Ectodermal cell (in vitro differentiated cells): ENCODE data around the gene UBR4.
"Not testable (repeated sequence)": the region's sequence is repeated elsewhere in the genome, so short reads cannot be mapped to it uniquely, and the experiment has no call there.

Experiments
- H3K27ac ChIP-seq: 2 replicates; pipeline ENCODE4 v1.7.0; 2013; ENCODE audit warnings: mild to moderate bottlenecking, low read depth, low read length; ENCODE audit not compliant: insufficient read depth, poor library complexity, severe bottlenecking
- H3K27me3 ChIP-seq: 2 replicates; pipeline ENCODE4 v1.7.0; 2013; ENCODE audit warnings: mild to moderate bottlenecking, low read length; ENCODE audit not compliant: insufficient read depth, control insufficient read depth, poor library complexity, severe bottlenecking
- H3K36me3 ChIP-seq: one replicate; pipeline ENCODE4 v1.7.0; 2013; ENCODE audit warnings: low read length; ENCODE audit not compliant: control insufficient read depth, insufficient read depth
- H3K4me1 ChIP-seq: one replicate; pipeline ENCODE4 v1.7.0; 2013; ENCODE audit warnings: low read length; ENCODE audit not compliant: control insufficient read depth, insufficient read depth
- H3K4me3 ChIP-seq: 2 replicates; pipeline ENCODE4 v1.7.0; 2013; ENCODE audit warnings: low read depth, low read length, control low read depth; ENCODE audit not compliant: insufficient read depth
- H3K9me3 ChIP-seq: 2 replicates; pipeline ENCODE4 v1.7.0; 2013; ENCODE audit warnings: mild to moderate bottlenecking, low read length, moderate library complexity; ENCODE audit not compliant: control insufficient read depth
- WGBS, 2 experiments: methylation state at CpG; one replicate each; pipeline ENCODE4 v1.1.7; 2013; ENCODE audit warnings: missing lambda C conversion rate in 2 of 2; 5-methylcytosine and 5-hydroxymethylcytosine counted together

UBR4 gene

DNA sequence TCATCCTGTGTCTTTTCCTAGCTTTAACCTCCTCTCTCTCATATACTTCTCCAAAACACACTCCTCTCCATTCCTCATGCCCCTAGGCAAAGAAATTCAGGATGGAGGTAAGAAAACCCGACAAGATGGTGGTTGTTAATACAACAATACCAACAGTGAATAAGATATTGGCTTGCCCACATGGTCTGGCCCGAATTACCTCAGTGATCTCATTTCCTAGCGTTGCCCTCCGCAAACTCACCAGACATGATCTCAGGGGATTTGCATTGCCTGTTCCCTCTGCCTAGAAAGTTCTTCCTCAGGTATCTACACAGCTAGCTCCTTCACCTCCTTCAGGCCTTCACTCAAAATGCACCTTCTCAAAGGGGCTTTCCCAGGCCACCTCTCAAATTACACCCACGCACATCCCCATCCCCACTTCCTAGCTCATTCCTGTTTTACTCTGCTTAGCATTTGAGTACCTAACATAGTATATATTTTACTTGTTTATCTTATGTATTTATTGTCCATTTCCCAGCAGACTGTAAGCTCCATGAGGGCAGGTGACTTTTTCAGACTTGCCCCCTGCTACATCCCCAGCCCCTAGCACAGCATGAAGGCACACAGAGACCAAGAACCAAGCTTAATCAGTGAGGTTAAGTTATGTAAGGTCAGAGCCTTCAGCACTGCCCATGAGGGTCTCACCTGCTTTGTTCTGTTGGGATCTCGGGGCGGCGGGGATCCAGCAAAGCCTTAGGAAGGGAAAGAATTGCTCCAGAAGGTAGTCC, 10.2 kb upstream of the UBR4 start:
- Histone ChIP-seq H3K4me1 (no peaks in the 10 kb centered on the region), H3K27ac (no peak overlapping the region), H3K27me3 (no peaks in the 10 kb centered on the region), H3K4me3 (no peak overlapping the region), H3K36me3 (peaks cover 40% of the 10 kb centered on the region), H3K9me3 (no peaks in the 10 kb centered on the region)
- WGBS, 2 experiments = 94 to 97% methylated on average over 8 of the region's 8 CpGs

DNA sequence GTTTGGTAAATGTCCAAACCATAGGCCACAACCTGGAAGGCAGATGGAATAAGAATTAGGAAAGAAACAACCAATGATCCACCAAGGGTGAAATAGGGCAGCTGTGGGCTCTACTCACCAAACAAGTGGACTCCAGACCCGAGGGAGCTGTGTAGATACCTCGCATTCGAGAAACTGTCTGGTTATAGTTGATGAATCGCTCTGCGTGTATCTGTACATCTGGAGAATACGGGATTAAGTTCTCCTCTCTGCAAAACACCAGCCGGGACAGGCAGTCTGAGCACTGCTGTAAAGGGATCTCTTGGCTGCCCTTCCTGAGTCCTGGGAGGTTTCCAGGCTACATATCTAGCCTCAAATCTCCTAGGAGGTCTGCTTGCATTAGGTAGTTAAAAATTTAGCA, 9.4 kb upstream of the UBR4 start:
- WGBS, 2 experiments = 93 to 95% methylated on average over 7 of the region's 7 CpGs
- no peaks in the 10 kb centered on the region for H3K9me3 ChIP-seq
- no peak overlapping the region for H3K4me3 ChIP-seq
- peaks cover 39% of the 10 kb centered on the region for H3K36me3 ChIP-seq
- no peaks in the 10 kb centered on the region for H3K4me1 ChIP-seq
- no peak overlapping the region for H3K27ac ChIP-seq
- no peaks in the 10 kb centered on the region for H3K27me3 ChIP-seq

DNA sequence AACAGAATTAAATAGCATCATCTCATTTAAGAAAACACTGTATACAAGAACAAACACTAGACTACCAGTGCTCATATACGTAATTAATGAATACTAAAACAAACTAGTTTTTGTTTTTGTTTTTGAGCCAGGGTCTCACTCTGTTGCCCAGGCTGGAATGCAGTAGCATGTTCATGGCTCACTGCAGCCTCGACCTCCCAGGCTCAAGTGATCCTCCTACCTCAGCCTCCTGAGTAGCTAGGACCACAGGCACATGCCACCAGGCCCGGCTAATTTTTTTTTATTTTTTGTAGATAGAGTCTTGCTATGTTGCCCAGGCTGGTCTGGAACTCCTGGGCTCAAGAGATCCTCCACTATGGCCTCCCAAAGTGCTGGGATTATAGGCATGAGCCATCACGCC, 6.5 kb upstream of the UBR4 start:
- not testable (repeated sequence) for H3K27ac ChIP-seq, H3K4me3 ChIP-seq, H3K27me3 ChIP-seq, H3K4me1 ChIP-seq, H3K9me3 ChIP-seq
- WGBS, 2 experiments = 89 to 91% methylated on average over 4 of the region's 4 CpGs
- peaks cover 14% of the 10 kb centered on the region for H3K36me3 ChIP-seq

DNA sequence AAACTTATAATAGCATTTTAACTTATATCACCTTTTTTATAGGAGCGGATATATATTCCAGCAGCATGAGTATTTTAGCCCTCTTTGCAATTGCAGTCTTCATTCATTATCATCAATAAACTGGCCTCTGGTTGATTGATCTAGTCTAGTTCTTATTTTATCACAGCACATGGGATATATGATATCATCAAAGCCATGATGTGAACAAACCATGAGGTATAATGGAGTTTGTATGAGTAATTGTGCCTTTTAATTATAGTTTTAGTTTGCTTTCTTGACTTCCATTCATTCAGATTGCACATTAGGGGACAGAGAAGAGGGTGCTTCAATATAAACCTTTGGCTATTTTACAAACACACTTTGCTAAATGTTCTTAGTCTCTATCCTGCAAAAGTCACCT, 3.5 kb upstream of the UBR4 start:
- no peaks in the 10 kb centered on the region for H3K9me3 ChIP-seq

DNA sequence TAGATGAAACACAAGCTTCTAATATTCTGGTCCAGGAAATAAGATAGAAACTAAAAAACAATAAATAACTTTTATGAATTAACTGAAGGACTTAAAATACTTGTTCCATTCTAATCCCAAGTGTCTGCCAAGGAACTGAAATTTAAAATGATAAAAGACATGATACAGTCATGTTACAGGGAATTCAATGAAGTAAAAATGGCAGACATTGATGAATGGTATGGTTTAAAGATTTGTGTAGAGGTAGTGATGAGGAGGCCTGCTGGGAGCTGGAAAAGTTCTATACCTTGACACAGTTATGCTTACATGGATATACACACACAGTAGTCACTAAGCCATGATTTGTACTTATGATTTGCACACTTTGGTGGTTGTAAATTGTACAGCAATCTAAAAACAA, 2.1 kb upstream of the UBR4 start:
- Histone ChIP-seq H3K4me3 (no peak overlapping the region), H3K9me3 (no peaks in the 10 kb centered on the region), H3K27ac (no peak overlapping the region), H3K4me1 (peaks cover 8% of the 10 kb centered on the region), H3K27me3 (no peaks in the 10 kb centered on the region), H3K36me3 (no peaks in the 10 kb centered on the region)

More for the DNA sequence above, 3.5 kb upstream of the UBR4 start:
- Histone ChIP-seq H3K27me3 (no peaks in the 10 kb centered on the region), H3K27ac (no peak overlapping the region), H3K4me1 (peaks cover 8% of the 10 kb centered on the region), H3K4me3 (no peak overlapping the region), H3K36me3 (no peaks in the 10 kb centered on the region)
- WGBS, 2 experiments = 94 to 100% methylated on average over 1 of the region's 1 CpG

DNA sequence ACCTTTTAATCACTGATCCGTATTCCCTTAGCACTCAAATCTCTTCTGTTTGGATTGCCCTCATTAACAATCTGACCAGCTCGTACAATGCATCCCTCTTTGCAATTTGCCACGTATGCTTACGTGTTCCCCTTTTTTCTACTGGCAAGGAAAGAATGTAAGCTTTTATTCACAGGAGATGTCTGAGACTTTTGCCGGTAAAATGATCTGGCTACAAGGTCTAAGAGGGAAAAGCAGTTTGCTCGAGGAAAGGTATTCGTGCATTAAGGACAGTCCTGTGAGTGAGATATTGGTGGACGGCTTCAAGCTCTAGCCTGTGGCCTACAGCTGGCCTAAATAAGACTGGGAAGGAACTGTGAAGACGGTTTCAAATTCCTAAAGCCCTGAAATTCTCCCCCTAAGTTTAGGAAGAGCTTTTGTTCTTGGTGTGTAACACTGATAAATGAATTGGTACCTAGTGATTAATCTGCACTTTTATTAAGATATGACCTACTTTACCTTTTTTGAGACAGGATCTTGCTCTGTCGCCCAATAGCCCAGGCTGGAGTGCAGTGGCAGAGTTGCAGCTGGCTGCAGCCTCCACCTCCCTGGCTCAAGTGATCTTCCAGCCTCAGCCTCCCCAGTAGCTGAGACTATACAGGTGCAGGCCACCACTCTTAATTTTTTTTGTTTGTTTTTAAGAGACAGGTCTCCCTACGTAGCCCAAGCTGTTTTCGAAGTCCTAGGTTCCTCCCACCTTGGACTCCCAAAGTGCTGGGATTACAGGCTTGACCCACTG, 895 bp upstream of the UBR4 start:
- Histone ChIP-seq H3K27me3 (no peaks in the 10 kb centered on the region), H3K36me3 (no peaks in the 10 kb centered on the region), H3K4me3 (peak overlapping the region; percentile 69), H3K27ac (peak overlapping the region; percentile 83), H3K9me3 (no peaks in the 10 kb centered on the region), H3K4me1 (peaks cover 8% of the 10 kb centered on the region)
- 25 to 26% methylated on average over 12 of the region's 12 CpGs for WGBS, 2 experiments

DNA sequence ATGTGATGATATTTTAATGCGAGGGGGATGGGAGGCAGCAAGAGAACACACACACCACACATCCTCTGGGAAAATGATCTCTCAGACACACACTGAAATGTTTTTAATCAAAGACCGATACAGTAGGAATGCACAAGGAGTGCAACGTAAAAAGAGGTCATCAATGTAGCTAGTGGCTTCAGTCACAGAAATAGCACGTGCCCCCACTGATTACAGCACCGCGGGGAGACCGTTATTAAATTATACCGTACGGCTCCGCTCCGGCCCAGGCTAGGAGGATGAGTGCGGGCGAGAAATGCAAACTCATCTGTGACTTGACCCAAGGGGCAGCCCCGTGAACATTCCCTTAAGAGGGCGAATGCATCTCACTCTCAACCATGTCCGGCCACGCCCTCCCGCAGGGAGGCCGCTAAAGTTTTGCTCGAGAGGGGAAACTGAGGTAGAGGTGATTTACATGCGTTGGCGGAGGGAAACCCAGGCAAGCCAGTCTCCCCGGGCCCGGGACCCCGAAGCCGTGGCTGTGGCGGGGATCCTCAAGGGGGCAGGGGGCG, 552 bp downstream of the UBR4 start:
- H3K27ac ChIP-seq = peak overlapping the region; percentile 83
- H3K9me3 ChIP-seq = no peaks in the 10 kb centered on the region
- no peaks in the 10 kb centered on the region for H3K27me3 ChIP-seq
- H3K4me1 ChIP-seq = peaks cover 8% of the 10 kb centered on the region
- 0 to 1% methylated on average over 27 to 28 of the region's 28 CpGs for WGBS, 2 experiments
- no peaks in the 10 kb centered on the region for H3K36me3 ChIP-seq
- H3K4me3 ChIP-seq = peak overlapping the region; percentile 69

DNA sequence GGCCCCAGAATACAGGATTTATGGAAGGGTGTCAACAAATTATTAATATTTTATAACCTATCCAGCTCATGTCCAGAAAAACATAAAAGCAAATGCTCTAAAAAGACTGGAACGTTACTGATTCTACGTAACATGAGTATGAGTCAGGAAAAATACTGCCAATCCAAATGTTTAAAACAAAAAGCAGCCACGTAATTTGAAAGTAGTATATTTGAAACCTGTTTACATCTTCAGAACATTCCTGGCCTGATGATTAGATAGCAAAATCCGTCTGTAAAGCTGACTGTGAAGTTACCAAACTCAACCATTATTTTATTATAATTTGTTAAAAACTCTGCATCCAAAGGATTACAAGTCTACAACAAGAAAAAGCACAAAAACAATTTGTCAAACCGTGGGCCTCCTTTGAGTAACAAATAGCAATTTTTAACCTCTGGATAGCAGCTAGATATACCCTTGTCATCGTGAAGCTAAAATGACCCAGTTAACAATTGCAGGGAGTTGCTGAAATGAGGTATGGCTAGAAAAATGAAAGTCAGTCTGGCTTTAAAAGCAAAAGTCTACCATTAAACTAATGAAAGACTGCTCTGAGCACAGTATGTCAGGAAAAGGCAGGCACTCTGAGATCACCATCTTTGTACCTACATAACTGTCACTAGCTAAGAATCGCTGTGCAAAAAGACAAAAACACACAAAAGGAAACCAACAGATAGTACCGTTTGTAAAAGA, 1.2 kb downstream of the UBR4 start:
- H3K9me3 ChIP-seq = no peaks in the 10 kb centered on the region
- H3K4me1 ChIP-seq = peaks cover 8% of the 10 kb centered on the region
- no peaks in the 10 kb centered on the region for H3K27me3 ChIP-seq
- no peaks in the 10 kb centered on the region for H3K36me3 ChIP-seq
- peak overlapping the region; percentile 69 for H3K4me3 ChIP-seq
- no peak overlapping the region for H3K27ac ChIP-seq
- WGBS, 2 experiments = 58 to 60% methylated on average over 6 to 7 of the region's 8 CpGs

DNA sequence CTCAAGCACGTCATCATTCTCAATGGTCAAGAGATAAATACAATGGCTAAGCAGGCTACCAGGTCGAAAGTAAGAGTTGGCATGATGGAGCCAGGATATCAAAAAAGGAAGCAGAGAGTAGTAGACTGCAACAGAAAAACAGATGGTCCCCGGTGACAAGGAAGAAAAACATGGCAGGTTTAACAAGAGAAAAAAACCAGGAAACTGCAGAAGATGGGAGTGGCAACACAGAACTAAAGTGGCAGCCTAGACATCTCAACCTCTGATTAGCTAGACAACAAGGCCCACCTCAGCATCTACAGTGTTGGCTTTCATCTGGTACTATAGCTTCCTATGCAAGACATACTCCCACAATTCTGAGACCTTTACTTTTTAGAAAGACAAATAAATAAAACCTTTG, 3.1 kb downstream of the UBR4 start:
- Histone ChIP-seq H3K27me3 (no peaks in the 10 kb centered on the region), H3K4me1 (peaks cover 8% of the 10 kb centered on the region), H3K9me3 (no peaks in the 10 kb centered on the region), H3K36me3 (no peaks in the 10 kb centered on the region), H3K4me3 (no peak overlapping the region), H3K27ac (no peak overlapping the region)
- 94 to 97% methylated on average over 3 of the region's 3 CpGs for WGBS, 2 experiments

DNA sequence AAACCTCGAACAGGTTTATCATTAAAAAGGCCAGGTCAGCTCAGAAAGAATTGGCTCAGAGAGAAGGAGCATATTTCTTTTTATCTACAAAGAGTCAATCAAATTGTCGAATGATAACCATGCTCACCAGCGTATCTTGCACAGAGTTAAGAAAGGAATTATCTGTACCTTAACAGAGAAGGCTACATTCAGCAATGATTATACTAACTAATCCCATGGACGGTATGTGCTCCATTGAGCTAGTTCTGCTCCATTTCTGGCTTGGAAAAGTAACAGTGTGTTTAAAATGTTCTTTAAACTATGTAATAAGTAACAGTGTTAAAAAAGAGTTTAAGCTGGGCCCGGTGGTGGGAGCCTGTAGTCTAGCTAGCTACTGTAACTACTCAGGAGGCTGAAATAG, 4.2 kb downstream of the UBR4 start:
- no peaks in the 10 kb centered on the region for H3K27me3 ChIP-seq
- H3K36me3 ChIP-seq = no peaks in the 10 kb centered on the region
- no peak overlapping the region for H3K4me3 ChIP-seq
- WGBS, 2 experiments = 93 to 95% methylated on average over 5 of the region's 5 CpGs
- H3K9me3 ChIP-seq = no peaks in the 10 kb centered on the region
- H3K4me1 ChIP-seq = no peaks in the 10 kb centered on the region
- no peak overlapping the region for H3K27ac ChIP-seq
